OCI-LY1 (cell line): ENCODE results near the gene ADARB2.

Experiments
- H2AFZ ChIP-seq: fragments of 200-600 bp; sonication (generic), shearing (Covaris generic); 2 replicates; pipeline ENCODE4 v1.6.0; 2014; ENCODE audit warnings: antibody characterized with exemption, mild to moderate bottlenecking, low read length
- H3F3A ChIP-seq: fragments of 200-600 bp; sonication (generic), shearing (Covaris generic); 2 replicates; pipeline ENCODE4 v1.6.0; 2014; ENCODE audit warnings: mild to moderate bottlenecking, antibody characterized with exemption, low read length, moderate library complexity; ENCODE audit not compliant: insufficient read depth
- H3K27ac ChIP-seq: fragments of 200-600 bp; sonication (generic); 2 replicates; pipeline ENCODE4 v1.5.1; 2014; ENCODE audit warnings: low read length, mixed run types, mild to moderate bottlenecking, low read depth; ENCODE audit not compliant: poor library complexity, severe bottlenecking
- H3K27me3 ChIP-seq: fragments of 200-600 bp; sonication (generic); 2 replicates; pipeline ENCODE4 v1.6.0; 2014; ENCODE audit warnings: antibody characterized with exemption, mild to moderate bottlenecking, low read length, moderate library complexity; ENCODE audit not compliant: insufficient read depth
- H3K36me3 ChIP-seq: fragments of 200-600 bp; sonication (generic); 2 replicates; pipeline ENCODE4 v1.6.1; 2014; ENCODE audit warnings: mild to moderate bottlenecking, antibody characterized with exemption, low read length, moderate library complexity, mixed read lengths; ENCODE audit not compliant: insufficient read depth
- H3K4me1 ChIP-seq: fragments of 200-600 bp; sonication (generic); 2 replicates; pipeline ENCODE4 v1.5.1; 2014; ENCODE audit warnings: mild to moderate bottlenecking, low read length, moderate library complexity; ENCODE audit not compliant: insufficient read depth, severe bottlenecking
- H3K4me2 ChIP-seq: fragments of 200-600 bp; sonication (generic), shearing (Covaris generic); 2 replicates; pipeline ENCODE4 v1.6.1; 2014; ENCODE audit warnings: low read length
- H3K4me3 ChIP-seq: fragments of 200-600 bp; sonication (generic); 2 replicates; pipeline ENCODE4 v1.5.1; 2014; ENCODE audit warnings: low read length, low read depth, mild to moderate bottlenecking, mixed read lengths; ENCODE audit not compliant: poor library complexity, severe bottlenecking
- H3K79me2 ChIP-seq: fragments of 200-600 bp; shearing (Covaris generic); 2 replicates; pipeline ENCODE4 v1.6.1; 2016; ENCODE audit warnings: mixed run types, low read length, mixed read lengths; ENCODE audit not compliant: insufficient read depth
- H3K9ac ChIP-seq: fragments of 200-600 bp; sonication (generic), shearing (Covaris generic); 2 replicates; pipeline ENCODE4 v1.6.1; 2014; ENCODE audit warnings: mild to moderate bottlenecking, low read length, mixed read lengths
- H3K9me2 ChIP-seq: fragments of 200-600 bp; sonication (generic), shearing (Covaris generic); 2 replicates; pipeline ENCODE4 v1.6.1; 2014; ENCODE audit warnings: low read depth, mild to moderate bottlenecking, low read length, mixed read lengths
- H3K9me3 ChIP-seq: fragments of 200-600 bp; shearing (Covaris generic); 2 replicates; pipeline ENCODE4 v1.6.1; 2014; ENCODE audit warnings: low read length, mixed read lengths
- H4K20me1 ChIP-seq: fragments of 200-600 bp; sonication (generic), shearing (Covaris generic); 2 replicates; pipeline ENCODE4 v1.6.0; 2016; ENCODE audit warnings: mild to moderate bottlenecking, low read length; ENCODE audit not compliant: insufficient read depth
- CTCF ChIP-seq: fragments of 200-600 bp; sonication (generic), shearing (Covaris generic); IDR thresholded peaks from 2 replicates; pipeline ENCODE4 v1.5.1; 2017; ENCODE audit warnings: mild to moderate bottlenecking, antibody characterized with exemption, low read length, moderate library complexity, mixed read lengths
- EZH2 ChIP-seq: fragments of 200-600 bp; sonication (generic), shearing (Covaris generic); IDR thresholded peaks from 2 replicates; pipeline ENCODE4 v1.8.0; 2017; ENCODE audit warnings: borderline replicate concordance, mixed run types, mild to moderate bottlenecking, antibody characterized with exemption, low read length, moderate library complexity, mixed read lengths

ADARB2 gene

GRCh38 chr10:1667392-1667791 is 69.9 kb downstream of the ADARB2 start:
- TF ChIP-seq EZH2 (no peak), CTCF (no peak)
- Histone ChIP-seq H3K9me3 (no peaks in the 10 kb centered on the region), H2AFZ (no peak overlapping the region), H3F3A (0 out of 2 replicates have a peak, but pooled peaks cover 3% of the 10 kb centered on the region), H3K4me1 (peaks cover 27% of the 10 kb centered on the region), H4K20me1 (no peaks in the 10 kb centered on the region), H3K27me3 (no peaks in the 10 kb centered on the region; the same call in 1 of the 2 replicates), H3K9me2 (no peaks in the 10 kb centered on the region), H3K4me3 (no peak overlapping the region), H3K4me2 (no peak overlapping the region), H3K27ac (no peak overlapping the region), H3K9ac (no peak overlapping the region), H3K79me2 (no peaks in the 10 kb centered on the region), H3K36me3 (no peaks in the 10 kb centered on the region)

- Histone ChIP-seq H3K27me3 (no peaks in the 10 kb centered on the region; the same call in 1 of the 2 replicates), H3K27ac (no peak overlapping the region), H3K36me3 (no peaks in the 10 kb centered on the region; the same call in 1 of the 2 replicates), H4K20me1 (no peaks in the 10 kb centered on the region), H3K9me2 (no peaks in the 10 kb centered on the region), H3K4me1 (peaks cover 38% of the 10 kb centered on the region), H3K4me2 (no peak overlapping the region), H3K9ac (no peak overlapping the region), H2AFZ (no peak overlapping the region), H3F3A (0 out of 2 replicates have a peak, but pooled peaks cover 3% of the 10 kb centered on the region), H3K4me3 (no peak overlapping the region), H3K9me3 (no peaks in the 10 kb centered on the region), H3K79me2 (no peaks in the 10 kb centered on the region)
- TF ChIP-seq EZH2, result no peak
- TF ChIP-seq CTCF, result no peak
Observed at GRCh38 chr10:1666147-1666546, 71.2 kb downstream of the ADARB2 start.

GRCh38 chr10:1665681-1666080 is 71.6 kb downstream of the ADARB2 start:
- Histone ChIP-seq H3K79me2 (no peaks in the 10 kb centered on the region), H2AFZ (no peak overlapping the region), H3K9ac (no peak overlapping the region), H3K4me2 (no peak overlapping the region), H3K9me2 (no peaks in the 10 kb centered on the region), H3K9me3 (no peaks in the 10 kb centered on the region), H4K20me1 (no peaks in the 10 kb centered on the region), H3K4me3 (no peak overlapping the region), H3F3A (0 out of 2 replicates have a peak, but pooled peaks cover 3% of the 10 kb centered on the region), H3K36me3 (no peaks in the 10 kb centered on the region; the same call in 1 of the 2 replicates), H3K27ac (no peak overlapping the region), H3K27me3 (no peaks in the 10 kb centered on the region; the same call in 1 of the 2 replicates), H3K4me1 (peaks cover 37% of the 10 kb centered on the region)
- TF ChIP-seq EZH2 (no peak), CTCF (no peak)
